ENCODE data around the gene TDRD3.

TDRD3 gene

DNA sequence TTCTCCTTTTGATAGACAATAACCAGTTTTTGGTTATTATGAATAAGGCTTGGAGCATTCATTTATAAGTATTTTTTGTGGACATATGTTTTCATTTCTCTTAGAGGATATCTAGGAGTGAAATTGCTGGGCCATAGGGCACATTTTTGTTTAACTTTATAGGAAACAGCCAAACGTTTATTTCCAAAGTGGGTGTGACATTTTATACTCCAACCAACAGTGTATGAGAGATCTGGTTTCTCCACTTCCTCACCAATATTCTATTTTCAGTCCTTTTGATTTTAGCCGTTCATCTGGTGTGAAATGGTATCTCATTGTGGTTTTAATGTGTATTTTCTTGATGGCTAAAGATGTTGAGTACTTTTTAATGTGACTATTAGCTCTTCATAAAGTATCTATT lies 21.9 kb downstream of the TDRD3 start:
- Histone ChIP-seq H3K4me3 (ENCODE audit: low read length in 2 of 2) (no peak overlapping the region), H3K9me3 (ENCODE audit: control insufficient read depth in 2 of 2, low read length in 2 of 2) (no peaks in the 10 kb centered on the region), H3K9ac (ENCODE audit: low read length in 2 of 2) (no peak overlapping the region), H3K36me3 (ENCODE audit: control insufficient read depth in 2 of 2, insufficient read depth in 2 of 2, low read length in 2 of 2) (no peaks in the 10 kb centered on the region), H3K27me3 (ENCODE audit: control insufficient read depth in 1 of 2, insufficient read depth in 2 of 2, low read length in 2 of 2) (no peaks in the 10 kb centered on the region), H3K27ac (ENCODE audit: low read length) (no peak overlapping the region), H3K4me1 (ENCODE audit: control insufficient read depth, insufficient read depth, low read length) (no peaks in the 10 kb centered on the region)

DNA sequence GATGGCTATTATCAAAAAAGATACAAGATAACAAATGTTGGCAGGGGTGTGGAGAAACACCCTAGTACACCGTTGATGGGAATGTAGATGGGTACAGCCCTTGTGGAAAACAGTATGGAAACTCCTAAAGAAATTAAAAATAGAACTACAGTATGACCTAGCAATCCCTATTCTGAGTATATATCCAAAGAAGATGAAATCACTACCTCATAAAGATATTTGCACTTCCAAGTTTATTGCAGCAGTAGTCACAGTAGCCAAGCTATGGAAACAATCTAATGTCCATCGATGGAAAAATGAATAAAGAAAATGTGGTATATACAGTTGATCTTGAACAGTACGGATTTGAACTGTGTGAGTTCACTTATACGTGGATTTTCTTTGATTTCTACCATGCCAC lies 28.3 kb downstream of the TDRD3 start:
- Histone ChIP-seq H3K4me1 (ENCODE audit: control insufficient read depth, insufficient read depth, low read length) (no peaks in the 10 kb centered on the region), H3K27ac (ENCODE audit: low read length) (no peak overlapping the region), H3K9me3 (ENCODE audit: control insufficient read depth in 2 of 2, low read length in 2 of 2) (no peaks in the 10 kb centered on the region), H3K36me3 (ENCODE audit: control insufficient read depth in 2 of 2, insufficient read depth in 2 of 2, low read length in 2 of 2) (no peaks in the 10 kb centered on the region), H3K9ac (ENCODE audit: low read length in 2 of 2) (no peak overlapping the region), H3K27me3 (ENCODE audit: control insufficient read depth in 1 of 2, insufficient read depth in 2 of 2, low read length in 2 of 2) (no peaks in the 10 kb centered on the region), H3K4me3 (ENCODE audit: low read length in 2 of 2) (no peak overlapping the region)

DNA sequence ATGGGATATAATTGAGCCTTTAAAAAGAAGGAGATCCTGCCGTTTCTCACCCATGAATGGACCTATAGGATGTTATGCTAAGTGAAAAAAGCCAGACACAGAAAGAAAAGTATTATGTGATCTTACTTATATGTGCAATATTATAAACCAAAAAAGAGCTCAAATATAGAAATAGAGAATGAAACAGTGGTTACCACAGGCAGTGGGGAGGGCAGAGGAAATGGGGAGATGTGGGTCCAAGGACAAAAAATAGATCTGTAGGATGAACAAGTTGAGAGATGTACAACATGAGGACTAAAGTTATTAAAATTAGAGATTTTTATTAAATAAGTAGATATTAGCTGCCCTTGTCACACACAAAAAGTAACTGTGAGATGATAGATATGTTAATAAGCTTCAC lies 29.1 kb downstream of the TDRD3 start:
- no peaks in the 10 kb centered on the region for H3K27me3 ChIP-seq (ENCODE audit: control insufficient read depth in 1 of 2, insufficient read depth in 2 of 2, low read length in 2 of 2)

DNA sequence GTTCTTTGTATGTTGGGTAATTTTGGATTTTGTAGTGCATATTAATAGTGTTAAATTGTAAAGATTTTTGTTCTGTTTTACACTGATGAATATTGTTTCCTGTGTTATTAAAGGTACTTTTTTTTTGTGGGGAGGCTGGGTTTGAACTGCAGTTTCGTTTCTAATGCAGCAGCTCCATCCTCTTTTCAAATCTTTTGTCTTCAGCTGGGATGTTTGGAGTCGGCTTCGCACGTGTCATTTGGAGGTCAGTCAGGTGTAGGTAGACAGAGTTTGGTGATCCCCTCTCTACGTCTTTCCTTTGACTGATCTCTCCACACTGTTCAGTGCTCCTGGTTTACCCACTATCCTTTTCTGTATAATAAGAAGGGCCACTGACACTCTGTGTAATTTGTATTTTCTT lies 30.3 kb downstream of the TDRD3 start:
- no peaks in the 10 kb centered on the region for H3K27me3 ChIP-seq (ENCODE audit: control insufficient read depth in 1 of 2, insufficient read depth in 2 of 2, low read length in 2 of 2)
- H3K27ac ChIP-seq (ENCODE audit: low read length): no peak overlapping the region
- no peaks in the 10 kb centered on the region for H3K36me3 ChIP-seq (ENCODE audit: control insufficient read depth in 2 of 2, insufficient read depth in 2 of 2, low read length in 2 of 2)
- no peaks in the 10 kb centered on the region for H3K4me1 ChIP-seq (ENCODE audit: control insufficient read depth, insufficient read depth, low read length)
- H3K9me3 ChIP-seq (ENCODE audit: control insufficient read depth in 2 of 2, low read length in 2 of 2): no peaks in the 10 kb centered on the region
- no peak overlapping the region for H3K9ac ChIP-seq (ENCODE audit: low read length in 2 of 2)
- no peak overlapping the region for H3K4me3 ChIP-seq (ENCODE audit: low read length in 2 of 2)

More for the DNA sequence above, 29.1 kb downstream of the TDRD3 start:
- H3K9ac ChIP-seq (ENCODE audit: low read length in 2 of 2): no peak overlapping the region
- no peaks in the 10 kb centered on the region for H3K9me3 ChIP-seq (ENCODE audit: control insufficient read depth in 2 of 2, low read length in 2 of 2)
- no peak overlapping the region for H3K27ac ChIP-seq (ENCODE audit: low read length)
- no peaks in the 10 kb centered on the region for H3K36me3 ChIP-seq (ENCODE audit: control insufficient read depth in 2 of 2, insufficient read depth in 2 of 2, low read length in 2 of 2)
- H3K4me3 ChIP-seq (ENCODE audit: low read length in 2 of 2): no peak overlapping the region
- no peaks in the 10 kb centered on the region for H3K4me1 ChIP-seq (ENCODE audit: control insufficient read depth, insufficient read depth, low read length)

DNA sequence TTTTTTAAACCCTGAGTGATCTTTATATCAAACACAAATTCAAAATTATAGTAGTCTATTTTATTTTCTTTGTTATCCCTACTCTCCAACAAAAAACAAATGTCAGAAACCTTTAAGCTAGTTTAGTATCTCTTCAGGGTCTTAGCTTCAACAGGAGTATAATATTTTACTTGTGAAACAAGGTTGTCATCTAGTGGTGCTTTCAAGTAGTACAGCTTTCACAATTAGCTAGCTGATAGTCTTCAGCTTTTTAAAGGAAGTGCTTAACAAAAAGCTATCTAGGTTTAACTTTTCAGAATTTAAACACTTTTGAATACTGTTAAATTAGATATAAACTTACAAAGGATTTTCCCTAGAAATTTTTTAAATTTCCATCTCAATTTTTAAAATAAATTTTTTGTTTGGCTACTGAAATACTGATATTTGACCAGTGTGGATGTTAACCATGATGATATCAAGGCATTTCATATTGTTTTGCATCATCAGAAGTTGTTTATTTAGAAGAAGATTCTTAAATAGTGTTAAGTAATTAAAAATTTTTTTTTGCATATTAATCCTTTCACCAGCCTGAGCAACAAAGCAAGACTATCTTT lies 34.2 kb downstream of the TDRD3 start:
- Histone ChIP-seq H3K27ac (ENCODE audit: low read length) (no peak overlapping the region), H3K9me3 (ENCODE audit: control insufficient read depth in 2 of 2, low read length in 2 of 2) (no peaks in the 10 kb centered on the region), H3K9ac (ENCODE audit: low read length in 2 of 2) (no peak overlapping the region), H3K4me3 (ENCODE audit: low read length in 2 of 2) (no peak overlapping the region), H3K36me3 (ENCODE audit: control insufficient read depth in 2 of 2, insufficient read depth in 2 of 2, low read length in 2 of 2) (no peaks in the 10 kb centered on the region), H3K4me1 (ENCODE audit: control insufficient read depth, insufficient read depth, low read length) (no peaks in the 10 kb centered on the region), H3K27me3 (ENCODE audit: control insufficient read depth in 1 of 2, insufficient read depth in 2 of 2, low read length in 2 of 2) (no peaks in the 10 kb centered on the region)

DNA sequence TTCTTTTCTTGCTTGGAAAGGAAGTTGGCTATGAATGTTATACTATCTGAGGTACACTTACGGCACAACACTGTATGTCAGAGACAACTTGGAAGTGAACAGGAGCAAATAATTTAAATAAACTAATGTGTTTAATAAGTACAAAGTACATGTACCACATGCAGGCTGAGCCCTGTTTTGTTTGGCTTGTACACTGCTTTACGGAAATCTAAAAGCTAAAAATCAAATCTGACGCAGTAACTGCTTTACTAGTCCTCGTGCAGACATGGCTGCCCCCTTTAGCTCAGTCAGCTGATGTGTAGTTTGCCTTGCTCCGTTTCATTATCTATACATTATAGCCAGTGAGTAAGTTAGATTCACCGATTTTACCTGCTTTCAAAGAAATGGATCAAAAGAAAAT lies 36.5 kb downstream of the TDRD3 start:
- no peaks in the 10 kb centered on the region for H3K4me1 ChIP-seq (ENCODE audit: control insufficient read depth, insufficient read depth, low read length)
- no peaks in the 10 kb centered on the region for H3K9me3 ChIP-seq (ENCODE audit: control insufficient read depth in 2 of 2, low read length in 2 of 2)
- H3K4me3 ChIP-seq (ENCODE audit: low read length in 2 of 2): peak overlapping the region in 1 of 2 donors; percentile 23
- H3K27me3 ChIP-seq (ENCODE audit: control insufficient read depth in 1 of 2, insufficient read depth in 2 of 2, low read length in 2 of 2): no peaks in the 10 kb centered on the region
- no peak overlapping the region for H3K9ac ChIP-seq (ENCODE audit: low read length in 2 of 2)
- H3K36me3 ChIP-seq (ENCODE audit: control insufficient read depth in 2 of 2, insufficient read depth in 2 of 2, low read length in 2 of 2): no peaks in the 10 kb centered on the region
- H3K27ac ChIP-seq (ENCODE audit: low read length): no peak overlapping the region

DNA sequence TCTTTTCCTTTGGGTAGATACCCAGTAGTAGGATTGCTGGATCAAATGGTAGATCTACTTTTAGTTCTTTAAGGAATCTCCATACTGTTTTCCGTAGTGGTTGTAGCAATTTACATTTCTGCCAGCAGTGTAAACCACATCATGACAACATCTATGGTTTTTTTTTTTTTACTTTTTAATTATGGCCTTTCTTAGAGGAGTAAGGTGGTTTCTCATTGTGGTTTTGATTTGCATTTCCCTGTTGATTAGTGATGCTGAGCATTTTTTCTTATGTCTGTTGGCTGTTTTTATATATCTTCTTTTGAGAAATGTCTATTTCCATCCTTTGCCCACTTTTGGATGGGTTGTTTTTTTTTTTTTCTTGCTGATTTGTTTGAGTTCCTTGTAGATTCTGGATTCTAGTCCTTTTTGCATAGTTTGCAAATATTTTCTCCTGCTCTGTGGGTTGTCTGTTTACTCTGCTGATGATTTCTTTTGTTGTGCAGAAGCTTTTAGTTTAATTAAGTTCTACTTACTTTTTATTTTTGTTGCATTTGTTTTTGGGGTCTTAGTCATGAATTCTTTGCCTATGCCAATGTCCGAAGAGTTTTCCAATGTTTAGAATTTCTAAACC lies 38.8 kb downstream of the TDRD3 start:
- no peaks in the 10 kb centered on the region for H3K36me3 ChIP-seq (ENCODE audit: control insufficient read depth in 2 of 2, insufficient read depth in 2 of 2, low read length in 2 of 2)
- H3K9ac ChIP-seq (ENCODE audit: low read length in 2 of 2): no peak overlapping the region
- H3K4me1 ChIP-seq (ENCODE audit: control insufficient read depth, insufficient read depth, low read length): no peaks in the 10 kb centered on the region
- no peaks in the 10 kb centered on the region for H3K9me3 ChIP-seq (ENCODE audit: control insufficient read depth in 2 of 2, low read length in 2 of 2)
- H3K4me3 ChIP-seq (ENCODE audit: low read length in 2 of 2): no peak overlapping the region
- H3K27ac ChIP-seq (ENCODE audit: low read length): no peak overlapping the region
- H3K27me3 ChIP-seq (ENCODE audit: control insufficient read depth in 1 of 2, insufficient read depth in 2 of 2, low read length in 2 of 2): no peaks in the 10 kb centered on the region

DNA sequence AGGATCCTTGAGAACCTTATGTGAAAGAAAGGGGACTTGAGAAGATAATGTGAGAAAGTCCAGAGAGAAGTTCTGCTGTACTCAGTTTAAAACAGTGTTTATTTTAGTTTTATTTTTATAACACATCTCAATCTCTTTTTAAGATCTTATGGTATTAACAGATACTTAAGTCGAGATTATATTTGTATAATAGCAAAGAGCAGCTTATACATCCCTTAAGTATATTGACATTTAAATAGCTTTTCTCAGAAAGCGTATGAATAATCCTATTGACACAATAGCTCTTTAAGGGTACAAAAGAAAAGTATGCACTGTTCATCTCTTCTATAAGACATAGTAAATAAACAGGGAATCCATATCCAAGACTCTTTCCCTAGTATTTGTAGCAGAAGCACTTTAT lies 42.2 kb downstream of the TDRD3 start:
- no peaks in the 10 kb centered on the region for H3K36me3 ChIP-seq (ENCODE audit: control insufficient read depth in 2 of 2, insufficient read depth in 2 of 2, low read length in 2 of 2)
- H3K4me1 ChIP-seq (ENCODE audit: control insufficient read depth, insufficient read depth, low read length): no peaks in the 10 kb centered on the region
- H3K9ac ChIP-seq (ENCODE audit: low read length in 2 of 2): no peak overlapping the region
- H3K27me3 ChIP-seq (ENCODE audit: control insufficient read depth in 1 of 2, insufficient read depth in 2 of 2, low read length in 2 of 2): no peaks in the 10 kb centered on the region
- H3K9me3 ChIP-seq (ENCODE audit: control insufficient read depth in 2 of 2, low read length in 2 of 2): no peaks in the 10 kb centered on the region
- no peak overlapping the region for H3K4me3 ChIP-seq (ENCODE audit: low read length in 2 of 2)
- no peak overlapping the region for H3K27ac ChIP-seq (ENCODE audit: low read length)

DNA sequence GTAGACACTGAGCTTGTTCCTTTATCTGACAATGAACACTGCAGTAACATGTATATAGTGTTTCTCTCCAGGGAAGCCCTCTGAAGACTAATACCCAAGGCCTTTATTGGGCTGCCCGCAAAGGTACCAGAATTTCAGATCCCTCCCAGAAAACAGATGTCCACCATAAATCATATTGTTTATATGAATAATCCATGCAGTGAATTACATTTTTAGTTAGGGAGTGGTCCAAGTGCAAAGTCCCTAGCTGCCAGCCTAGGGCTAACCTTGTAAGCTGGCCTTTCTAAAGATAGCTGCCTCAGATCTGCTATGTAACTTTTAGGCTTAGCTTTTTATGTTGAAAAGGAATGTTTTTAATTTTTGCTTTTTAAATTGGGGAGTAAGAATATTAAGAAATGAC lies 44.7 kb downstream of the TDRD3 start:
- Histone ChIP-seq H3K9ac (ENCODE audit: low read length in 2 of 2) (no peak overlapping the region), H3K27me3 (ENCODE audit: control insufficient read depth in 1 of 2, insufficient read depth in 2 of 2, low read length in 2 of 2) (no peaks in the 10 kb centered on the region), H3K4me1 (ENCODE audit: control insufficient read depth, insufficient read depth, low read length) (no peaks in the 10 kb centered on the region), H3K36me3 (ENCODE audit: control insufficient read depth in 2 of 2, insufficient read depth in 2 of 2, low read length in 2 of 2) (no peaks in the 10 kb centered on the region), H3K27ac (ENCODE audit: low read length) (no peak overlapping the region), H3K9me3 (ENCODE audit: control insufficient read depth in 2 of 2, low read length in 2 of 2) (no peaks in the 10 kb centered on the region), H3K4me3 (ENCODE audit: low read length in 2 of 2) (no peak overlapping the region)

DNA sequence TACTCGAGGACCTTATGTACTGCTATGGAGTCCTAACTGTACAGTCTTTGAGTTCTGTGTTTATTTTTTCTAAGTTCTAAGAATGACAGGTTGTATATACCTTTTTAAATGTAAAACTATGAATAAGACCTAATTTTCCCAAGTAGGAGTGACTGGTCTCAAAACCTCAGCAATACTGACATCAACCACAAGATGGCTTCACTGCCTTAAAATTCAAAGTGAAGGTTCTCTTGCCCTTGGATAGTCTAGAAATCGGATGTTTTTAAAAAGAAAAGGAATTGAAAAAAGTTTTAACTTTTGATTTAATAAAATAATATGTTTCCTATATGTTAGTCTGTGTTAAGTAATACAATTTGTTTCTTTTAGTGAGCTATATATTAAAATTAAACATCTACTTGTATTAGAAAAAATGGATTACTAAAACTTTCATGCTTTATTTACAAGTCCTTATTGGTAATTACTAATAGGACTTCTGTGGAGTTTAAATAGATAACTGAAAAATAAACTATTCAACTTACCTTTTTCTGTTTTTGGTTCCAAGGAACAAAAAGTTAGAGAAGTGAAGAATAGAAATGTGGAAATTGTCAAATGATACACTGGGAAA lies 52.0 kb downstream of the TDRD3 start:
- Histone ChIP-seq H3K27me3 (ENCODE audit: control insufficient read depth in 1 of 2, insufficient read depth in 2 of 2, low read length in 2 of 2) (no peaks in the 10 kb centered on the region), H3K27ac (ENCODE audit: low read length) (no peak overlapping the region), H3K4me1 (ENCODE audit: control insufficient read depth, insufficient read depth, low read length) (no peaks in the 10 kb centered on the region), H3K4me3 (ENCODE audit: low read length in 2 of 2) (no peak overlapping the region), H3K9me3 (ENCODE audit: control insufficient read depth in 2 of 2, low read length in 2 of 2) (no peaks in the 10 kb centered on the region), H3K36me3 (ENCODE audit: control insufficient read depth in 2 of 2, insufficient read depth in 2 of 2, low read length in 2 of 2) (no peaks in the 10 kb centered on the region), H3K9ac (ENCODE audit: low read length in 2 of 2) (no peak overlapping the region)

DNA sequence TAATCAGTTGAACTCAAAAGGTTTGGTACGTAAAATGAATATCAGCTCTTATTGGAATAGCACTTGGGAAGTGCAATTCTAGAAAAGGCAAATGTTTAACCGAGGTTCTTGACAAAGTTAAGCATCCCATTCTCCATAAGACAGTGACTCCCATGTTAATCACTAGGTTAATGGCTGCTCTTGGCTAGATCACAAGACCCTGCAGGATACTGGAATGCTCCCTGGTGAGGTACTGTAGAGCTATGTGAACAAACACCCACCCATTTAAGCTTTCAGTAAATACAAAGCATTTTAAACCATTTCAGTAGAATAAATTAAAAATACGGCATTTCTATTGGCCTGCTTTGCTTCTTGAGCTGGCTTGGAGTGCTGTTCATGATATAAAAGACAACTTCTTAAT lies 56.5 kb downstream of the TDRD3 start:
- H3K4me3 ChIP-seq (ENCODE audit: low read length in 2 of 2): no peak overlapping the region
- no peaks in the 10 kb centered on the region for H3K36me3 ChIP-seq (ENCODE audit: control insufficient read depth in 2 of 2, insufficient read depth in 2 of 2, low read length in 2 of 2)
- no peaks in the 10 kb centered on the region for H3K27me3 ChIP-seq (ENCODE audit: control insufficient read depth in 1 of 2, insufficient read depth in 2 of 2, low read length in 2 of 2)
- H3K9me3 ChIP-seq (ENCODE audit: control insufficient read depth in 2 of 2, low read length in 2 of 2): no peaks in the 10 kb centered on the region
- no peaks in the 10 kb centered on the region for H3K4me1 ChIP-seq (ENCODE audit: control insufficient read depth, insufficient read depth, low read length)
- no peak overlapping the region for H3K27ac ChIP-seq (ENCODE audit: low read length)
- no peak overlapping the region for H3K9ac ChIP-seq (ENCODE audit: low read length in 2 of 2)
